Iris pigment epithelial cell (primary cell): ENCODE results near the gene NNT.
"Not testable (repeated sequence)": the region's sequence is repeated elsewhere in the genome, so short reads cannot be mapped to it uniquely, and the experiment has no call there.

Experiments
- DNase-seq: peaks from one replicate; pipeline ENCODE4 v3.0.0-alpha.2; 2011; ENCODE audit warnings: low read depth

NNT gene

DNA sequence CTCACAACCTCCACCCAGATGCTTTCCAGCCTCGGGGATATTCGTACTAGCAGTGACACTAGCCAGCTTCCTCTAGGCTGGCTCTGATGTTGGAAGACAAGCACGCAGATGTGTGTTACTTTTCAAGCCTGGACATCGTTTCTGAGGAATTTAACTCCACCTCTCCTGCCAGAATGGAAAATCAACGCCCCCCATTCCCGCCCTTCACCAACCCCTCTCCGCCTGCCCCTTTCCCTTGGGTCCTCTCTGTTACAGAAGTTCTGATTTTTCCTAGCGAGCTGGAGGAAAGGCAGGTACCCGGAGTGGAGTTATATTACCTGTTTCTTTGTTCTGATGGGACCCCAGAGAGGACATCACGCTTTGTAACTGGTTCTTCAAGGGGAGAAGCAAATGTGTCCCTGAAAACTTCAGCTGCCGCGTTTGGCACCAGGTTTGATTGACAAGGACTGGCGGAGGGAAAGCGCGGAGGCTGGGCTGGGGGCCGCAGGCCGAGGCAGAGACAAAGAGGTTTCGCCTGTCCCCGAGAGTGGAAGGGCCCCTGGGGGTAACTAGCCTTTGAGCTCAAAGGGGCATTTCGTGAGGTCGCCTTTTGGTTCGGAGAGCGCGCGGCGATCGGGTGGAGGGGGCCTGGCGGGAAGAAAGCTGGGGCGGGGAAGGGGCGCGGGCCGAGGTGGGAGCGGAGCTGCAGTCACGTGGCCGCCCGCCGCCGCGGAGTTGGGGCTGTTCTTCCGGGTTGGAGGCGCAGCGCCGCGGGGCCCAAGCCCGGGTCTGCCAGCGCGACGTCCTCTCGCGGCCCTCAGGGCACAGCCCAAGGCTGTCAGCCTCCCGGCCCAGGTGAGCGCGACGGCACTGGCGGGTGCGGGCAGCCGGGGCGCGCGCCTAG lies at the start of gene NNT:
Gene NNT (plus strand): TSS at position 720 of the 883 bp plus-strand sequence. CDS start 6,016 bp downstream, outside the sequence.
- DNase-seq, result peak; percentile 41

DNA sequence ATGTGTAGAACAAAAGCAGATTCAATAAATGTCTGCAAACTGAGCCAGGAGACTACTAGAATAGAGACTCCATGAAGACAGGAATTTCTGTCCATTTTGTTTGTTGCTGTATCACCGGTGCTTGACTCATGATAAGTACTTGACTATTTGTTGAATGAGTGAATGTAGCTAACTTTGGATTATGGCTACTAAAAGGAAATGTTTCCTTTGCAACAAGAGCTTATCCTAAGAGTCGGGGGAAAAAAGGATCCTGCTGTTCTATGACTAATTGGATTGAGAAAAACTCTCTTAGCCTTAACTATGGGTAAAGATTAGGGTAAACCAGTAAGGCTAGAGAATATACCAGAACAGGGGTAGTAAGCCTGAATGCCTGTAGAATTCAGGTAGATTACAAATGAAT lies 49.6 kb upstream of the NNT start:
- peak; percentile 63 for DNase-seq

DNA sequence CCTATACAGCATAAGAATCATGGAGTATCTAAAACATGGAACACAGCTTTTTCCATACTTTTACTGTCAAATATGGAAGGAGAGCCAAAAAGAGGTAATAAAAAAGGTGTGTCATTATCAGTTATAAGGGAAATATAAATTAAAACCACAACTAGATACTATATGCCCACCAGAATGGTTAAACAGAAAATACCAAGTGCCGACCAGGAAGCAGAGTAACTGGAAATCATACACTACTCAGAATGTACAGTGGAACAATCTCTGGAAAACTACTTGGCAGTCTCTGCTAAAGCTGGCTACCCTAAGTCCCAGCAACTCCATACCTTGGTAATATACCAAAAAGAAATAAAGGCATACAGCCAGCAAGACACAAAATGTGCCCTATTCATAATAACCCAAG lies 48.5 kb upstream of the NNT start:
- no peak for DNase-seq

- peak; percentile 42 for DNase-seq
These were observed 46.9 kb upstream of the NNT start for GRCh38 chr5:43555895-43556606.

- DNase-seq, result not testable (repeated sequence)
These were observed 46.4 kb upstream of the NNT start for GRCh38 chr5:43556607-43556856.

GRCh38 chr5:43556857-43557542 lies 46.0 kb upstream of the NNT start, which contains the start of gene PAIP1:
PAIP1 (minus strand) TSS chr5:43557077; CDS start chr5:43556846, 231 bp downstream.
- peak; percentile 89 for DNase-seq

DNA sequence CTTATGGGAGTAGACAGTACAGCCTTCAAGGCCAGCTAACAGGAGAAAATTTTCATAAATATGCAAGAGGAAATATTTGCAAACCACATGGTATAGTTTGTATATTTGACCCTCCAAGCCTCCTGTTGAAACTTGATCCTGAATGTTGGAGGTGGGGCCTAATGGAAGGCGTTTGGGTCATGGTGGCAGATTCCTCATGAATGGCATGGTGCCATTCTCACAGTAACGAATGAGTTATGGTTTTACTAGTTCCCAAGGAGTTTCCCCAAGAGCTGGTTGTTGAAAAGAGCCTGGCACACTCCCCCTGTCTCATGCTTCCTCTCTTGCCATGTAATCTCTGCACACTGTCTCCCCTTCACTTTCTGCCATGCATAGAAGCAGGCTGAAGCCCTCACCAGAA lies 42.9 kb upstream of the NNT start:
- DNase-seq, result peak; percentile 73

DNA sequence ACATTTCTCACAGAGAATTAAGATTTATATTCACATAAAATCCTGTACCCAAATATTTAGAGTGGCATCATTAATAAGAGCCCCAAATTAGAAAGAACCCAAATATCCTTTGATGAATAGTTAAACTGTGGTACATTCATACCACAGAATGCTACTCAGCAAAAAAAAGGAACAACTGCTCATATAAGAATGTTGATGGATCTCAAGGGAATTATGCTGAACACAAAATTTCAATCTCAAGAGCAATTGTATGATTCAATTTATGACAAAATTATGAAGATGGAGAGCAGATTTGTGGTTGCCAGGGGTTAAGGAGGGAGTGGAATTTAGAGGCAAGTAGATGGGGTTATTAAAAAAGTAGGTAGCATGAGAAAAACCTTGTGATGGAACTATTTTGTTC lies 41.6 kb upstream of the NNT start:
- DNase-seq, result no peak

GRCh38 chr5:43563321-43563720 lies 39.7 kb upstream of the NNT start:
- DNase-seq, result no peak

DNA sequence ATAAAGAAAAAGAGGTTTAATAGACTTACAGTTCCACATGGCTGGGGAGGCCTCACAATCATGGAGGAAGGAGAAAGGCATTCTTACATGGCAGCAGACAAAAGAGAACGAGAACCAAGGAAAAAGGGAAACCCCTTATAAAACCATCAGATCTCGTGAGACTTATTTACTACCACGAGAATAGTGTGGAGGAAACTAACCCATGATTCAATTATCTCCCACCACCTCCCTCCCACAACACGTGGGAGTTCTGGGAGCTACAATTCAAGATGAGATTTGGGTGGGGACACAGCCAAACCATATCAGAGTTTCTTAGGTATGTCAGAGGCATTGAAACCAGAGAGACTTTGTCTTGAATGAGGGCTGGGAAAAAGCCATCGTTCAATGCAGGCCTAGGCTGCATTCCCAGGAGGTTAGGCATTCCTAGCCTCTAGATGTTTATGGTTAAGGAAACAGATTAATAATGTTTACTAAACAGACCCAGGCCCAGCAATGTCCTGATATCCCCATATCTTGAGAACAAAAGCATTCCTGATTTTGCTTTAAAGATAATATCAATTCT lies 38.6 kb upstream of the NNT start:
- DNase-seq, result no peak

GRCh38 chr5:43565043-43565442 lies 37.9 kb upstream of the NNT start:
- DNase-seq, result no peak

GRCh38 chr5:43567967-43568366 lies 35.0 kb upstream of the NNT start:
- no peak for DNase-seq

GRCh38 chr5:43569236-43569746 lies 33.7 kb upstream of the NNT start:
- DNase-seq, result no peak

- DNase-seq, result no peak
These were observed 32.4 kb upstream of the NNT start for GRCh38 chr5:43570450-43571158.

DNA sequence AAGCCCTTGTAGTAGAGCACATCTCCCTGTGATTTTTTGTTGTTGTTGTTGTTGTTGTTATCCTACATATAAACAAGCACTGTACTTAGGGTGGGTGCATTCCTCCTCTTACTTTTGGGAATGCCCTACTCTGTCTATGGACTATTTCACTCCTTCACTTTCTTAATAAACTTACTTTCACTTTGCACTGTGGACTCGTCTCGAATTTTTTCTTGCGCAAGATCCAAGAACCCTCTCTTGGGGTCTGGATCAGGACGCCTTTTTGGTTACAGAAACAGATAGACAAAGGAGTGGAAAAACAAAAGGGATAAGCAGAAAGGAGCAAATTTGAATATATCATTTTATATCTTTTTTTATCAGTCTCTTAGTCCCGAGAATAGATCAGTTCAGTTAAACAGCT lies 31.7 kb upstream of the NNT start:
- DNase-seq, result no peak

DNA sequence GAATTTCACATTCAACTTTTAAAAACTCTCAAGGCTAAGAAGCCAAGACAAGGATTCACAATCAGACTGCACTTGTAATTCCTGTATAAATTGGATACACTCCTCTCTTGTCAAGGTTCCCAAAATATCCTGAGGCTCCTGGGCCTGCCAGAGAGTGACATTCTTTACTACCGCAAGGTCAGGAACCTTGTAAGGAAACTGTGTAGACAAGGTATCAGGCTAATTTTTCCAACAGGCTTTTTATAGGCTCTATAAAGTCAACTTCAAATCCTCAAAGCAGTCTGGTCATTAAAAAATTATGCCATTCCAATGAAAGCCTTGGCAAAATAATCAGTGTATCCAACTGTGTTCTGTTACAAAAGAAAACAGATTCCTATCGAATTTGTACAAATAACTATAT lies 30.6 kb upstream of the NNT start:
- peak; percentile 12 for DNase-seq

- peak; percentile 33 for DNase-seq
These were observed 29.9 kb upstream of the NNT start for GRCh38 chr5:43573058-43573457.

DNA sequence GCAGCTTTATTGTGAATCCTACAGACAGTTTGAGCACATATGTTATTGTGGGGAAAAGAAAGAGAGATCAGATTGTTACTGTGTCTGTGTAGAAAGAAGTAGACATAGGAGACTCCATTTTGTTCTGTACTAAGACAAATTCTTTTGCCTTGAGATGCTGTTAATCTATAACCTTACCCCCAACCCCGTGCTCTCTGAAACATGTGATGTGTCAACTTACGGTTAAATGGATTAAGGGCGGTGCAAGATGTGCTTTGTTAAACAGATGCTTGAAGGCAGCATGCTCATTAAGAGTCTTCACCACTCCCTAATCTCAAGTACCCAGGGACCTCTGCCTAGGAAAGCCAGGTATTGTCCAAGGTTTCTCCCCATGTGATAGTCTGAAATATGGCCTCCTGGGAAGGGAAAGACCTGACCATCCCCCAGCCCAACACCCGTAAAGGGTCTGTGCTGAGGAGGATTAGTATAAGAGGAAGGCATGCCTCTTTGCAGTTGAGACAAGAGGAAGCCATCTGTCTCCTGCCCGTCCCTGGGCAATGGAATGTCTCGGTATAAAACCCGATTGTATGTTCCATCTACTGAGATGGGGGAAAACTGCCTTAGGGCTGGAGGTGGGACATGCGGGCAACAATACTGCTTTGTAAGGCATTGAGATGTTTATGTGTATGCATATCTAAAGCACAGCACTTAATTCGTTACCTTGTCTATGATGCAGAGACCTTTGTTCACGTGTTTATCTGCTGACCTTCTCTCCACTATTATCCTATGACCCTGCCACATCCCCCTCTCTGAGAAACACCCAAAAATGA lies 22.4 kb upstream of the NNT start:
- not testable (repeated sequence) for DNase-seq

GRCh38 chr5:43581398-43581797 lies 21.6 kb upstream of the NNT start:
- no peak for DNase-seq

DNA sequence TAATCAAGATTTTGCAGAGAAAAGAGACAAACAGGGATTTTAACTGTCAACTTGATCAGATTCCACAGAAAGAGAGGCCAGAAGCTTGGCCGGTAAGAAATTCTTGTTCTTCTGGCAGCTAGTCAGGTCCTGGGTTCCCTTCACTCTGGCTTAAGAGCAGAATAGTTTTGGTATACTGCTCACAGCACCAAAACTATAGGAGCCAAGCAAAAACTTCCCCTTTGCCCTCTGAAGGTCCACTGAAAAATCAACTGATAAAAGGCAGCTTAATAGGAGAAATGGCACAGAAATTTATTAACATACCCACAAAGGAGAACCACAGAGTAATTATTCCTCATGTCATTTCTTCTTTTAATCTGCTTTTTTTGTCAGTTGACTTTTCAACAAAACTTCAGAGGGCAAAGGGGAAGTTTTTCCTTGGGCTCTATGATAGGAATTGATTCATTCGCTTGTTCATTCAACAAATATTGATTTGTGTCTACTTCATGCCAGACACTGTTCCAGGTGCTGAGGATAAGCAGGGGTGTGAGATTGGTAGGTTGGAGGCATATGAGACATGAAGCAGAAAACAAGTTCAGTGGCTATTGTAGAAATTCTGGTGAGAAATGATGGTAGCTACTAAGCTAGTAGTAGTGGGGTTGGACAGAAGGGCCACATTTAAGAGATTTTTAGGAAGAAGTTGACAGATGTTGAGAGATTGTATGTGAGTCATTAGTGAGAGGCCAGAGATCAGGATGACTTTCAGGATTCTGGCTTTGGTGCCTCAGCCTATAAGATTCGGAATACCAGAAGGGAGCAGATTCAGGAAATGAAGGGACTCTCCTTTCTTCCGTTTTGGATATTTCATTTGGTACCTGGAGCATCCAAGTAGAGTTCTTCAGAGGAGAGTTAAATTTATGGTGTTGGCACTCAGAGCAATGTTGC lies 20.6 kb upstream of the NNT start:
- DNase-seq, result no peak
